T-helper 2 cell treated with Interferon-gamma antibody and Interleukin-4, amounts not matched to agents 100 ng/mL and 5 ng/mL, for 36 hours (primary cell): ENCODE data around the gene MYO16. TPM values are rescaled to one million over a fixed set of nuclear protein-coding genes. Genes with fewer than 3 reads are reported as not detected.
"Not testable (repeated sequence)": the region's sequence is repeated elsewhere in the genome, so short reads cannot be mapped to it uniquely, and the experiment has no call there.

Experiments used
- intact Hi-C: fragments of 100-400 bp; cut with micrococcal nuclease; formaldehyde crosslinking; loops from one replicate; pipeline ENCODE4 v1.15.1; 2023
- total RNA-seq: library from RNA; stranded (reverse); gene quantifications from 2 replicates; pipeline ENCODE4 v1.2.3, GENCODE V29; 2022

MYO16 gene
- total RNA-seq, 1 donor from 2014 or later, result not detected

GRCh38 chr13:108741930-108742329, 112.5 kb downstream of the MYO16 start:
- intact Hi-C loops, result no loop called here

DNA sequence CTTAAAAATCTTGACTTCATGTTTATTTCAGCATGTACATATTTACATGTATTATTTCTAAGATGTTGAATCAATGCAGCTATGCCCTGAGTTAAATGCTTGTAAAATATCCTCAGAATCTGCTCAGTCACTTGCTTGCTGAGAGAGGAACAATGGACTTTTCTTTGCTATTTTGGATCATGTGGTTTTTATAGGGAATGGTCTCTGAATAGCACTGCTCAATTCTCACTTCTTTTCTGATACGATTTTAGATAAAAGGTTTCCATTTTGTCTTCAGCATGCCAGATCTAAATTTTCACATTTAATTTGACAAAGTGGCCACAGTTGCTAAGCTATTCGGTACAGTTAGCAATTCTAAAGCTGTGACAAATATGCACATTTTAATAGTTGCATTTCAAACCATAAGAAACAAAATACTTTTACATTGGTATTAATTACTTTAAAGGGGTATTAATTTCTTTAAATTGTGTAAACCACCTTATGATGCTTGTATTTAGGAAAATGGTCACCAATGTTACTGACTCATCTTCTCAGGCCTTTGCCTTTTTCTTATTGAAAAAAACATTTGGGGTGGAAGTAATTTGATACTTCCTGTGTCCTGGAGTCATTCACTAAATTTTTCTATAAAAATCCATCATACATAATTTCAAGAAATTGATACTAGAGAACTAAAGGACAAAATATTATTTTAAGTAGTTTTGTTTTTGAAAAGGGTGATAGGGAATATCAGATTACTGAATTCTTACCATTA, 113.5 kb downstream of the MYO16 start:
- intact Hi-C loops, result no loop called here

DNA sequence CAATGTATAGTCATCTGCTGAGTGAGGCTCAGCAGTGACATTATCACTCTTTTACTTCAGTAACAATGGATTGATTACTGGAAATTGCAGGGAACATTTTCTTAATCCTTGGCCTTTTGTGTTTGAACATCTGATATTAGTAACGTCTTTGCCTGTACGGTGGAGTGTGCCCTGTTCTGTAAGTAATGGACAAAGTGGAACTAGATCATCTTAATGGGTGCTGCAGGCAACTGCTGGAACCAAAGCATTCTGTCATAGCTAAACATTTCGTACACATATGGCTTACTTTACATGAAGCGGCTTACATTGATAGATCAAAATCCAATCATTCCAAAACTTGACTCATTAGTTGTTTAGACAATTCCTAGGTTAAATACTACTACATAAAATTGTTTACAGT, 114.1 kb downstream of the MYO16 start:
- intact Hi-C loops, result no loop called here

DNA sequence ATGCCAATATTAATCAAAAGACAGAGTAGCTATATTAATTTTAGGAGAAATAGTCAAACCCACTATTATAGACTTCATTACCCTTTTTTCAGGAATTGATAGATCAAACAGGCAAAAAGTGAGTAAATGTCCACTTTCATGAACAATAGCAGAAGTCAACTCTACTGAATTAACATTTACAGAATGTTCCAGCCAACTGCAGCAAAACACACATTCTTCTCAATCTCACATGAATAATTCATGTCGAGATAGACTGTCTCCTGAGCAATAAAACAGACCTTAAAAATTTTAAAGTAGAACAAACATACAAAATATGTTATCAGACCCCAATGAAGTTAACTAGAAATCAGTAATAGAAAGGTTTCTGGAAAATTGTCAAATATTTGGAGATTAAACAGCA, 118.4 kb downstream of the MYO16 start:
- intact Hi-C loops, result no loop called here

DNA sequence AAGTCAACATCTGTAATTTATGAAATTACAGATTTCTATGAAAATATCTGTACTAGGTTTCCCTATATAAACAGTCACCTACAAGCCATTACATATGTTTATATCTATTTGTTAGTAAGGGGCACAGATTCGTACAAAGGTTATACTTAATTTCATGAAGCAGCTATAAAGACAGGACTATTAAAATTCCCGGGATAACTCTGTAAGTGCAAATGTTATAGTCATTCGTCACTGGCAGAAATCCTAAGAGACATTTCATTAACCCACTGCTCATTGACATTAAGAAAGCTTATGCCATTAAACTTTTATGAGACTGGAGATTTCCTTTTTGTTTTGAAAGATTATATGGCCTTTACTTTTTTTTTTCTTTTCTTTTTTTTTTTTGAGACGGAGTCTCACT, 122.9 kb downstream of the MYO16 start:
- intact Hi-C loops, result no loop called here

DNA sequence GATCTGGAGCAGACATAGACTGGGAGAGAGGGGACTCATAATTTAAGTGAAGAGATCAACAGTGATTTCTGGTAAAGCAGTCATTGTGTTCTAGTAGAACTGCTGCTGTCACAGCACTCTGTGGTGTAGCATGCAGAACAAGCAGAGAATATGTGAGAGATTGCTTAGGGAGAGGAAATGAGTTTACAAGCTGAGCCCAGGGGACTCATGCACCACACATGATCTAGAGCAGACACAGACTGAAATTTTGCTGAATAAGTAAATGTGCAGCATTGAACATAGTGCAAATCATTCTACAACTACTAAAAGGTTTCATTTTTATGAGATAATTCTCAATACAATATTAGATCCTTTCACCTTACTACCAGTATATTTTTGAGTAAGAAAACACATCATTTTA, 125.7 kb downstream of the MYO16 start:
- intact Hi-C loops, result no loop called here

- intact Hi-C loops, result no loop called here
These were observed 130.7 kb downstream of the MYO16 start for GRCh38 chr13:108760129-108760528.

DNA sequence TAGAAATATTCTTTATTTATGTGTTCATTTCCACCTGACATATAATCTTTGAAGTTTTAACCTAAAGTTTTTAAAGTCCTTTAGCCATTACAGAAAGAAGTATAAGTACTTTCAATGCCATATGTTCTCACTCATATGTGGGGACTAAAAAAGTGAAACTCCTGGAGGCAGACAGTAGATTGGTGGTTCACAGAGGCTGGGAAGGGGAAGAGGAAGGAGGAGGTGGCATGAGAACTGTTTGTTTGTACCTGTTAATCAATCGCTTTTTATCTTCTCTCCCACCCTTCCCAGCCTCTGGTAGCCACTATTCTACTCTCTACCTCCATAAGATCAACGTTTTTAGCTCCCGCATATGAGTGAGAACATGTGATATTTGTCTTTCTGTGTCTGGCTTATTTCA, 131.1 kb downstream of the MYO16 start:
- intact Hi-C loops, result no loop called here

DNA sequence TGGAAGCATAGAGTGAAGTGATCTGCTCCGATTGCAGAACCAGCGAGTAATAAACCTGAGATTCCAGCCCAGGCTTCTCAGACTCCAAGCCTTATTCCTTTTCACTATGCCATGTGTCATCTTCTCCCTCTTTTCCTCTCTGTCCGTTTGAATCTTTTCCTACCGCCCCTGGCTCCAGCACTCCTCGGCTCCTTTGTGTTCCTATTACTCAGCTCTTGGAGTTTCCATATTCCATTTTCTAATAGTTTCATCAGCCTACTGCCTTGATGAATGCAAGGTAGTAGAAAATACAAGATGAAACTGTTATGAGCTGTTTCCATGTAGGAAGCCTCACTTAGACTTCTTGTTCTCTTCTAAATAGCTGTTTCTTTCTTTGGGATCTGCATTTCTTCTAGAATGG, 138.6 kb downstream of the MYO16 start:
- intact Hi-C loops, result no loop called here

DNA sequence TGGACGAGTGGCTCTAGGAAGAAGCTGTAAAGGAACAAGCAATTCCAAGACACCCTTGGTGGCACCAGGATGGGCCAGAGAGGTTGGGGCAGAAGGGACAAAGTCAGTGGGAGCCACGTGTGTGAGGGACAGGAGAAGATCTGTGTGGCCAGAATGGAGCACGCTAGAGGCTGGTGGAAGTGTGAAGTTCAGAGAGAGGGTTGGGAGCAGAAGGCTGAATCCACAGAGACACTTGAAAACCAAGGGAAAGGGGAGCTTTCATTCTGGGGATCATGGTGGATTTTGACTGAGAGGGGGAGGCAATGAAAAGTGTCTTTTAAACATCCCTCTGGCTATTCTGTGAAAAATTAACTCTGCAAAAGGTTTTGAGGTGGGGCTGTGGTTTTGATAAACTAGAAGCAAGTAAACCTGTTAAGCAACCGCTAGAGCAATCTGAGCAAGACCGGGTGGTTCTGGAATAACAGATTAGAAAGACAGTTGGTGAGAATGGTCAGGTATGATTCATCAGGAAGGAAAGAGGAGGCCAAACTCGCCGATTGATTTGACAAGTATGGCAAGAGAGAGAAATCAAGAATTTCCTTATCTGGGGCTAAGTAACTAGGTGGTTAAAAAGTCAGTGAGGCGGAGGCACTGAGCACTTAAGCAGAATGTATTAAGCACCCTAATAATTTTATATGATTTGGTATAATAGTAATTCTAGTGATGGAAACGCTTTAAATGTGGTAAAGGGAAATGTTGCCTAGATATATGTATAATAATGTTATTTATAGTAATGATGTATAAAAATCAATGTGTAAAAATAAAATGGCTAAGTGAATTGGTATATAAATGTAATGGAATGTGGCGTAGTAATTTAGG, 140.0 kb downstream of the MYO16 start:
- intact Hi-C loops, result no loop called here

GRCh38 chr13:108775597-108775996, 146.2 kb downstream of the MYO16 start:
- intact Hi-C loops, result no loop called here

DNA sequence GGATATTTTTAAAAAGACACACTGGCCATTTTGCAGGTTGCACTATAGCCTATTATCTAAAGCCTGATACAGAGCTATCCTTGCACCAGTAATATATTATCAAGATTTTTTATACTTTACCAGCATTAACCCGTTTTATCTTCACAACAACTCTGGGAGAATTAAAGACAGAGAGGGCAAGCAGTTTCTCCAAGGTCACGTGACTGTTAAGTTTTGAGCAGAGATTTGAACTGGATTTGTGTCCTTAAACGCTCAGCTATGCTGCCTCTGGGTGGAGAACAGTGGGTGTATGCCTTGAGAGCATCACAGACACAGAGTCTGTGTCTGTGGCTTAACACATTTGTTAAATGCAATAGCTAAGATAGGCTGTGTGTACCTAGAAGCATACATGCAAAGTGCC, 147.2 kb downstream of the MYO16 start:
- intact Hi-C loops, result no loop called here

DNA sequence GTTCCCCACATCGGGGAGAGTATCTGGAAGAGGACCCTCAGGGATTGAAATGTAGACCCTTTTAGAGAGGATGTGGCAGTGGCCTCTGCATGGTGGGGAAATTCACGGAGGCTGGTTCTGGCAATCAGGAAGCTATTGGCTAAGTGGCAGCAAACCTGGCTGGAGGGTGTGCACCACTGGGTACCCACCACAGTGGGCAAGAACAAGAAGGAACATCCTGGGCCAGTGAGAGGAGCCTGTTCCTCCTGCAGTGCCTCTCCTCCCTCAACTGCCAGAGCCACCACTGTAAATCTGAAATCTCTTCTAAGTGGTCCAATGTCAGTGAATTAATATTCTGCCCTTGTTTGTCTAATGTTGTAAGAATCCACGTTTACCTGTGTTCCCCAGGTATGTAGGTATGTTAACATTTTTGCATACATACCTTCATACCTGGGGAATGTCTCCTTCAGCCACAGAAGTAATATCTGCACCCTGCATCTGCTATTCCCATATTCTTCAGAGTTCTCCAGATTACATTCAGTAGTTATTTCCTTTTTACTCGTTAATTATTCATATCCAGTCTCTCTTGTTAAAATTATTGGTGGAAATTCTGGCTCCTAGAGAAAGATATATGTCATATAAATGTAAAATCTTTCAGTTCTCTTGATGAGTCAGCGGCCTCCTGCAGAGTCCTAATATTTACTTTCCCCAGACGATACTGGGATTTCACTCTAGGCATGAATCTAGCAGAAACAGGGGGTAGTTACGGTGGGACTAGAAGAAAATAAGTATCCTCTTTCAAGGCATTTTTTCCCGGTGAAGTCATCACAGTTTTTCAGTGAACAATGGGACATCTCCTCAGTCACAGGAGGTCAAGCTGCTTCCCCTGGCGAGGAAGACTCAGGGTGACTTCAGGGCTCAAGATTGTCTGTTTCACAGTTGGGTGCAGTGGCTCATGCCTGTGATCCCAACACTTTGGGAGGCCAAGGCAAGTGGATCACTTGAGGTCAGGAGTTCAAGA, 148.3 kb downstream of the MYO16 start:
- intact Hi-C loops, result no loop called here

DNA sequence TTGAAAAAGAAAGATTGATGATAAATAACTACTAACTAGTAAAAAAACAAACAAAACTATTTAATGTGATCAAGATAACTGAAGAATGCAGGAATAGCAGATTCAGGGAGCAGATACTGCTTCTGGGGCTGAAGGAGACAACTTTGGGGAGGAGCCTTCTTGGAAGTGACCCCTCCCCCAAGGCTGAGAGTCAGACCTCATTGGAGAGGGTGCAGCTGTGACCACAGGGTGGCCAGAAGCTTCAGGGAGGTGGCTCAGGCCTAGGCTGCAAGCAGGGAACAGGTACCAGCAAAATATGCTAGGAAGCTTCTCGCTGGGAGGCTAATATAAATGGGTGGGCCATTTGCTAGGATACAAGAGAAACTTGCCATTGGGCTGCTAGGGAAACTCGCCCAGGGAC, 149.9 kb downstream of the MYO16 start:
- intact Hi-C loops, result no loop called here

- intact Hi-C loops, result no loop called here
These were observed 151.3 kb downstream of the MYO16 start for GRCh38 chr13:108780706-108781105.

- intact Hi-C loops, result no loop called here
These were observed 151.9 kb downstream of the MYO16 start for GRCh38 chr13:108781312-108781711.

DNA sequence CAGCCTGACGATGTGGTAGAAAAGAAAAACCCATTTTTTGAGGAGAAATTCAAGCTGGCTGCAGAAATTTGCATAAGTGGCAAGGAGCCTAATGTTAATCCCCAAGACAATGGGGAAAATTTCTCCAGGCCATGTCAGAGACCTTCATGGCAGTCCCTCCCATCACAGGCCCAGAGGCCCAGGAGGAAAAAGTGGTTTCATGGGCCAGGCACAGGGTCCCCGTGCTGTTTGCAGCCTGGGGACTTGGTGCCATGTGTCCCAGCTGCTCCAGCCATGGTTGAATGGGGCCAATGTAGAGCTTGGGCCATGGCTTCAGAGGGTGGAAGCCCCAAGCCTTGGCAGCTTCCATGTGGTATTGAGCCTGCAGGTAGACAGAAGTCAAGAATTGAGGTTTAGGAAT, 153.1 kb downstream of the MYO16 start:
- intact Hi-C loops, result not testable (repeated sequence)

GRCh38 chr13:108785844-108786243, 156.4 kb downstream of the MYO16 start:
- intact Hi-C loops, result no loop called here

GRCh38 chr13:108786456-108787200, 157.2 kb downstream of the MYO16 start:
- intact Hi-C loops, result no loop called here

DNA sequence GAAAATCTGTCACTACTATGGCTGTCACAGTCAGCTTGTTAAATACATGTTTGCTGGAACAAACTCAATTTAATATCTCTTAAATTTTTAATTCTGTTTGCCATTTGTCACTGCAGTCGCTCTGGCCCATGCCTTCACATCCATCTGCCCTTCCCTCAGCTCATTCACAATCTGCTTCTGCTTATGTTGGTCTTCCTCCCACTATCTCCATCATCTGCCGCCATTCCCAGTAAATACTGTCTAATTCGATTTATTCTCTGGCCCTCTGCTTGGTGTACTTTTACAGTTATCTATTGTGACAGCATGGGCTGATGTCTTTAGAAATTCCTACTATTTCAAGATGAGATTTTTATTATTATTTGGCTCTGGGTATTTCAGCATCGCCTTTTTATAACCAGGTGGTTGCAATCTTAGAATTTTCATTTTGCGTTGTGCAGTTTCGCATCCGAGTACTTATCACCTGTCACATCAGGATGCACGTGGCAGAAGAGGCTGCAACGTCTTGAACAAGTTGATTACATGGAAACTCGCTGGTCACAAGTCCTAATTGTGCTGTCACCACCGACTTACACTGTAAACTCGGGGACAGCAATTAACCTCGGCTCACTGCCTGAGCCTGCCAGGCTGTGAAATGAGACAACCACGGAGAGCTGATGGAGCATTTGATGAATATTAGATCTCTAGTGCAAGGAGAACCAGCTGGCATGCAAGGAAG, 158.4 kb downstream of the MYO16 start:
- intact Hi-C loops, result no loop called here
